HEK293 (cell line): Measurements from ENCODE around the gene RABAC1.

Source experiments
- ELK4 ChIP-seq: IDR thresholded peaks from 2 replicates; pipeline ENCODE4 v1.6.1; 2011; ENCODE audit warnings: mild to moderate bottlenecking, low read depth, low read length, borderline replicate concordance
- GLIS2 ChIP-seq: fragments of 450-650 bp; formaldehyde crosslinking; IDR thresholded peaks from 2 replicates; pipeline ENCODE4 v1.5.1; 2016; ENCODE audit warnings: missing biosample characterization, missing genetic modification characterization
- HOXC10 ChIP-seq: sonication (generic); formaldehyde crosslinking; IDR thresholded peaks from 2 replicates; pipeline ENCODE4 v1.8.1; 2023; ENCODE audit warnings: mild to moderate bottlenecking, missing genetic modification reagents
- KLF7 ChIP-seq: fragments of 450-650 bp; formaldehyde crosslinking; IDR thresholded peaks from 2 replicates; pipeline ENCODE4 v1.5.1; 2016; ENCODE audit warnings: missing biosample characterization, missing genetic modification characterization, borderline replicate concordance
- OSR2 ChIP-seq: fragments of 450-650 bp; formaldehyde crosslinking; IDR thresholded peaks from 2 replicates; pipeline ENCODE4 v1.5.1; 2016; ENCODE audit warnings: missing biosample characterization, missing genetic modification characterization
- OVOL3 ChIP-seq: fragments of 450-650 bp; formaldehyde crosslinking; IDR thresholded peaks from 2 replicates; pipeline ENCODE4 v1.5.1; 2016; ENCODE audit warnings: missing biosample characterization, missing genetic modification characterization
- REST ChIP-seq: fragments of 450-650 bp; formaldehyde crosslinking; IDR thresholded peaks from 2 replicates; pipeline ENCODE4 v1.5.1; 2016; ENCODE audit warnings: missing biosample characterization, missing genetic modification characterization
- SCRT1 ChIP-seq: fragments of 450-650 bp; formaldehyde crosslinking; IDR thresholded peaks from 2 replicates; pipeline ENCODE4 v1.5.1; 2016; ENCODE audit warnings: missing biosample characterization, missing genetic modification characterization, borderline replicate concordance
- SETDB1 ChIP-seq: IDR thresholded peaks from one replicate; pipeline ENCODE4 v1.6.1; 2017; ENCODE audit warnings: mild to moderate bottlenecking, low read length, moderate library complexity, mixed read lengths; ENCODE audit not compliant: insufficient read length
- SP3 ChIP-seq: fragments of 450-650 bp; formaldehyde crosslinking; IDR thresholded peaks from 2 replicates; pipeline ENCODE4 v1.5.1; 2016; ENCODE audit warnings: missing biosample characterization, missing genetic modification characterization
- TCF7L2 ChIP-seq: IDR thresholded peaks from 2 replicates; pipeline ENCODE4 v1.6.1; 2011; ENCODE audit warnings: low read depth, mild to moderate bottlenecking, inconsistent platforms, low read length, moderate library complexity, borderline replicate concordance
- ZBTB1 ChIP-seq: fragments of 450-650 bp; formaldehyde crosslinking; IDR thresholded peaks from 2 replicates; pipeline ENCODE4 v1.5.1; 2016; ENCODE audit warnings: missing biosample characterization, missing genetic modification characterization
- ZBTB17 ChIP-seq: fragments of 450-650 bp; formaldehyde crosslinking; IDR thresholded peaks from 2 replicates; pipeline ENCODE4 v1.5.1; 2016; ENCODE audit warnings: missing biosample characterization, missing genetic modification characterization
- ZBTB21 ChIP-seq: fragments of 450-650 bp; formaldehyde crosslinking; IDR thresholded peaks from 2 replicates; pipeline ENCODE4 v1.5.1; 2017; ENCODE audit warnings: missing biosample characterization, missing genetic modification characterization
- ZBTB6 ChIP-seq: fragments of 450-650 bp; formaldehyde crosslinking; IDR thresholded peaks from 2 replicates; pipeline ENCODE4 v1.5.1; 2017; ENCODE audit warnings: missing biosample characterization, missing genetic modification characterization
- ZNF132 ChIP-seq: fragments of 450-650 bp; formaldehyde crosslinking; IDR thresholded peaks from 2 replicates; pipeline ENCODE4 v1.5.1; 2017; ENCODE audit warnings: missing biosample characterization, missing genetic modification characterization, borderline replicate concordance
- ZNF138 ChIP-seq: fragments of 450-650 bp; formaldehyde crosslinking; IDR thresholded peaks from 2 replicates; pipeline ENCODE4 v1.5.1; 2016; ENCODE audit warnings: missing biosample characterization, missing genetic modification characterization, borderline replicate concordance
- ZNF18 ChIP-seq: fragments of 450-650 bp; formaldehyde crosslinking; IDR thresholded peaks from 2 replicates; pipeline ENCODE4 v1.5.1; 2016; ENCODE audit warnings: missing biosample characterization, missing genetic modification characterization
- ZNF2 ChIP-seq: fragments of 450-650 bp; formaldehyde crosslinking; IDR thresholded peaks from 2 replicates; pipeline ENCODE4 v1.5.1; 2016; ENCODE audit warnings: missing biosample characterization, missing genetic modification characterization
- ZNF202 ChIP-seq: fragments of 450-650 bp; formaldehyde crosslinking; IDR thresholded peaks from 2 replicates; pipeline ENCODE4 v1.5.1; 2016; ENCODE audit warnings: missing biosample characterization, missing genetic modification characterization, borderline replicate concordance
- ZNF223 ChIP-seq: fragments of 450-650 bp; formaldehyde crosslinking; IDR thresholded peaks from 2 replicates; pipeline ENCODE4 v1.5.1; 2016; ENCODE audit warnings: missing biosample characterization, missing genetic modification characterization
- ZNF26 ChIP-seq: fragments of 450-650 bp; formaldehyde crosslinking; IDR thresholded peaks from 2 replicates; pipeline ENCODE4 v1.5.1; 2016; ENCODE audit warnings: missing biosample characterization, missing genetic modification characterization
- ZNF280D ChIP-seq: fragments of 450-650 bp; formaldehyde crosslinking; IDR thresholded peaks from 2 replicates; pipeline ENCODE4 v1.5.1; 2016; ENCODE audit warnings: missing biosample characterization, missing genetic modification characterization
- ZNF501 ChIP-seq: fragments of 450-650 bp; formaldehyde crosslinking; IDR thresholded peaks from 2 replicates; pipeline ENCODE4 v1.5.1; 2016; ENCODE audit warnings: missing biosample characterization, missing genetic modification characterization
- ZNF548 ChIP-seq: fragments of 450-650 bp; formaldehyde crosslinking; IDR thresholded peaks from 2 replicates; pipeline ENCODE4 v1.5.1; 2016; ENCODE audit warnings: missing biosample characterization, missing genetic modification characterization
- ZNF585B ChIP-seq: fragments of 450-650 bp; formaldehyde crosslinking; IDR thresholded peaks from 2 replicates; pipeline ENCODE4 v1.5.1; 2016; ENCODE audit warnings: missing biosample characterization, missing genetic modification characterization
- ZNF596 ChIP-seq: fragments of 450-650 bp; IDR thresholded peaks from 2 replicates; pipeline ENCODE4 v1.5.0; 2018; ENCODE audit warnings: missing biosample characterization, mild to moderate bottlenecking, missing genetic modification characterization, moderate library complexity
- ZNF785 ChIP-seq: fragments of 450-650 bp; formaldehyde crosslinking; IDR thresholded peaks from 2 replicates; pipeline ENCODE4 v1.5.1; 2016; ENCODE audit warnings: missing biosample characterization, missing genetic modification characterization

Gene RABAC1

GRCh38 chr19:41928754-41929535 is 30.2 kb downstream of the RABAC1 start (continued):
- peak; percentile 76; the same call in 1 of the 2 replicates for TF ChIP-seq ZNF18
- no peak for TF ChIP-seq ZNF548 (tag by site-specific recombination)
- no peak for TF ChIP-seq ZNF26 (tag by site-specific recombination)
- peak; percentile 33; the same call in 1 of the 2 replicates for TF ChIP-seq ZNF501
- TF ChIP-seq KLF7 (tag by site-specific recombination): peak; percentile 64; the same call in 1 of the 2 replicates
- TF ChIP-seq ZNF202 (tag by site-specific recombination): no peak
- TF ChIP-seq ZBTB6 (tag by site-specific recombination): no peak
- peak; percentile 31; the same call in 1 of the 2 replicates for TF ChIP-seq GLIS2 (tag by site-specific recombination)
- TF ChIP-seq ZNF2 (tag by site-specific recombination): peak; percentile 87
- no peak for TF ChIP-seq TCF7L2
- no peak for TF ChIP-seq ZNF223 (tag by site-specific recombination)
- TF ChIP-seq SETDB1: no peak
- no peak for TF ChIP-seq ZBTB21
- TF ChIP-seq OVOL3 (tag by site-specific recombination): no peak
- no peak for TF ChIP-seq OSR2 (tag by site-specific recombination)
- no peak for TF ChIP-seq REST (tag by site-specific recombination)
- TF ChIP-seq ELK4: no peak
- peak; percentile 38; the same call in 1 of the 2 replicates for TF ChIP-seq SP3 (tag by site-specific recombination)
- TF ChIP-seq HOXC10: no peak
- no peak for TF ChIP-seq ZNF585B (tag by site-specific recombination)
- peak; percentile 84; the same call in 1 of the 2 replicates for TF ChIP-seq ZNF785 (tag by site-specific recombination)
- peak; percentile 72 for TF ChIP-seq ZBTB17 (tag by site-specific recombination)
- no peak; the same call in 1 of the 2 replicates for TF ChIP-seq ZNF280D
- TF ChIP-seq ZBTB1 (tag by site-specific recombination): no peak
- TF ChIP-seq SCRT1 (tag by site-specific recombination): 0 out of 2 replicates have a peak, but pooled peaks have one; percentile 9
- no peak for TF ChIP-seq ZNF138 (tag by site-specific recombination)
- TF ChIP-seq ZNF132 (tag by site-specific recombination): no peak
- TF ChIP-seq ZNF596 (tag by site-specific recombination): no peak
